Calu3 (cell line): ENCODE data around the gene TENM4. TPM values are rescaled to one million over a fixed set of nuclear protein-coding genes. Genes with fewer than 3 reads are reported as not detected.

Experiments
- BruUV-seq: library from RNA; stranded (reverse); fragments of 400-500 nt; replicated peaks from 2 replicates; lab custom pipeline; 2021; lab: Mats Ljungman, UMichigan
- CTCF ChIA-PET: fragments of 300-600 bp; sonication (Branson Sonifier 250); formaldehyde crosslinking; loops from one replicate; lab custom pipeline; 2022; ENCODE audit warnings: antibody characterized with exemption; lab: Charles Lee
- DNase-seq: peaks from one replicate; pipeline ENCODE4 v3.0.0; 2022
- H3K27ac Mint-ChIP-seq: one replicate; pipeline ENCODE4 v1.8.0; 2022; ENCODE audit warnings: mixed read lengths; ENCODE audit not compliant: unreplicated experiment
- H3K27me3 Mint-ChIP-seq: one replicate; pipeline ENCODE4 v1.8.0; 2022; ENCODE audit warnings: mixed read lengths; ENCODE audit not compliant: unreplicated experiment
- H3K36me3 Mint-ChIP-seq: one replicate; pipeline ENCODE4 v1.8.0; 2022; ENCODE audit warnings: mild to moderate bottlenecking, moderate library complexity, mixed read lengths; ENCODE audit not compliant: insufficient read depth, unreplicated experiment
- H3K4me1 Mint-ChIP-seq: one replicate; pipeline ENCODE4 v1.8.0; 2022; ENCODE audit warnings: mild to moderate bottlenecking, low read depth, mixed read lengths; ENCODE audit not compliant: unreplicated experiment
- H3K4me3 Mint-ChIP-seq: one replicate; pipeline ENCODE4 v1.8.0; 2022; ENCODE audit warnings: mild to moderate bottlenecking, low read depth, moderate library complexity, mixed read lengths; ENCODE audit not compliant: unreplicated experiment
- H3K9me3 Mint-ChIP-seq: one replicate; pipeline ENCODE4 v1.8.0; 2022; ENCODE audit warnings: low read depth, mixed read lengths; ENCODE audit not compliant: unreplicated experiment
- intact Hi-C: fragments of 100-400 bp; cut with micrococcal nuclease; formaldehyde crosslinking; loops from one replicate; pipeline ENCODE4 v1.10.0; 2022; ENCODE audit not compliant: unreplicated experiment
- total RNA-seq: library from RNA; stranded (reverse); gene quantifications from 2 replicates; pipeline ENCODE4 v1.2.3, GENCODE V29; 2022
- TF ChIP-seq, protein P1 (sequence below): fragments of 200-600 bp; IDR thresholded peaks from one replicate; pipeline ENCODE4 v1.8.0; 2022; ENCODE audit warnings: antibody characterized with exemption; ENCODE audit not compliant: unreplicated experiment

TENM4 gene
- total RNA-seq, 1 experiment from 2014 or later: not detected

DNA sequence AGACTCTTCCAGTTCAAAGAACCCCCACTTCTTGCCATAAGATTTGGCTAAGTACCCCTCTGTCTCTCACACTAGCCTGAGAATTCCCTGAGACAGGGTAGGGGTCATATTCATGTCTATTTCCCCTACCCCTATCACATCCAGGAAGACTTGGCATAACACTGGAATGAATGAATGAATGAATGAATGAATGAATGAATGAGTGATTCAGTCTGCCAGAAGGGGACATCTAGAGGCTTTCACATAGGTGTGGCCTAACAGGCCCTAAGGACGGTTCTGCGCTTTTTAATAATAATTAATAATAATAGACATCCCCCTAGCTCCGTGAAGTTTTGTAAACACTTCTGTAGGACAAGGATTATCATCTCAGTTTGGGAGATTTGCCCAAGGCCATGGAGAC, 415.7 kb downstream of the TENM4 start:
- no TSS peak for BruUV-seq
- DNase-seq: no peak
- Mint-ChIP-seq H3K4me1 (no peaks in the 10 kb centered on the region), H3K36me3 (no peaks in the 10 kb centered on the region), H3K4me3 (no peak overlapping the region), H3K27me3 (peaks cover 65% of the 10 kb centered on the region), H3K9me3 (no peaks in the 10 kb centered on the region), H3K27ac (no peak overlapping the region)
- CTCF ChIA-PET: no interaction called here
- TF ChIP-seq, protein P1, sequence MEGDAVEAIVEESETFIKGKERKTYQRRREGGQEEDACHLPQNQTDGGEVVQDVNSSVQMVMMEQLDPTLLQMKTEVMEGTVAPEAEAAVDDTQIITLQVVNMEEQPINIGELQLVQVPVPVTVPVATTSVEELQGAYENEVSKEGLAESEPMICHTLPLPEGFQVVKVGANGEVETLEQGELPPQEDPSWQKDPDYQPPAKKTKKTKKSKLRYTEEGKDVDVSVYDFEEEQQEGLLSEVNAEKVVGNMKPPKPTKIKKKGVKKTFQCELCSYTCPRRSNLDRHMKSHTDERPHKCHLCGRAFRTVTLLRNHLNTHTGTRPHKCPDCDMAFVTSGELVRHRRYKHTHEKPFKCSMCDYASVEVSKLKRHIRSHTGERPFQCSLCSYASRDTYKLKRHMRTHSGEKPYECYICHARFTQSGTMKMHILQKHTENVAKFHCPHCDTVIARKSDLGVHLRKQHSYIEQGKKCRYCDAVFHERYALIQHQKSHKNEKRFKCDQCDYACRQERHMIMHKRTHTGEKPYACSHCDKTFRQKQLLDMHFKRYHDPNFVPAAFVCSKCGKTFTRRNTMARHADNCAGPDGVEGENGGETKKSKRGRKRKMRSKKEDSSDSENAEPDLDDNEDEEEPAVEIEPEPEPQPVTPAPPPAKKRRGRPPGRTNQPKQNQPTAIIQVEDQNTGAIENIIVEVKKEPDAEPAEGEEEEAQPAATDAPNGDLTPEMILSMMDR: no peak
- intact Hi-C loops: no loop called here

DNA sequence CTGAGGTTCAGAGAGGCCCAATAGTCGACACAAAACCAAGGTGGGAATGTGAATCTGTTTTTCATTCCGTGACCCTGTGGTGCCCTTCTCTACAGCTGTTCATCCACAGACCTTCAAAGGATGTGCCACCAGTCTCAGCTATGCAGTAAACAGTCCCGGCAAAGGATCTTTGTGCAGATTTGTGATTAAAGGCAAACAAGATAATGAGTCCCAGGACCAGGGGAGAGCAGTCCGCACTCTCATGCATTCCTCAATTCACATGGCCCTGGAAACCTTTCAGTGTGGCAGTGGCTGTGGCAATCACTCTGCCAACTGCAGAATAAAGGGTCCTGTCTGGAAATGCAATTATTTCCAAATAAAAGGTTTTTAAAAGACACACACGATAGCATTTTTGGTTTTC, 418.6 kb downstream of the TENM4 start:
- no peak overlapping the region for H3K27ac Mint-ChIP-seq
- H3K27me3 Mint-ChIP-seq: peaks cover 55% of the 10 kb centered on the region
- TF ChIP-seq, protein P1: no peak
- no peak overlapping the region for H3K4me3 Mint-ChIP-seq
- intact Hi-C loops: no loop called here
- CTCF ChIA-PET: no interaction called here
- DNase-seq: no peak
- no peaks in the 10 kb centered on the region for H3K4me1 Mint-ChIP-seq
- no peaks in the 10 kb centered on the region for H3K36me3 Mint-ChIP-seq
- BruUV-seq: no TSS peak
- H3K9me3 Mint-ChIP-seq: no peaks in the 10 kb centered on the region

DNA sequence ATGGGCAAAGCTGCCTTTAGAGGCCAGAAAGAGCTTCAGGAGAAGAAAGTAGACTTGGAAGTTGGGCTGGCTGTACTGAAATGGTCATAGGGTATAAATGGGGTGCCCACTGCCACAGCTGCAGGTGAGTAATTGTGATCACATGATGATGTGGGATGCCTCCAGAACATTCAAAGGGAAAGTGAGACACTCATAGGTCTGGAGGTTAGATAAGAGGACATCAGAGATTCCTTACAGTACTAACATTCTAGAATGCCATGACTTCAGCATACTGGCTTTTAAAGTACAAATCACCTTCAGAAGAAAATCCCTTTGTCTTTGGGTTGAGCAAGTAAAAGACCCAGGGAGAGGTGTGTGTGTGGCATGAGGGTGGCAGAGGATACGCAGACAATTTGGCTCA, 419.2 kb downstream of the TENM4 start:
- Mint-ChIP-seq H3K4me3 (no peak overlapping the region), H3K4me1 (no peaks in the 10 kb centered on the region), H3K9me3 (no peaks in the 10 kb centered on the region), H3K36me3 (no peaks in the 10 kb centered on the region), H3K27me3 (peaks cover 55% of the 10 kb centered on the region), H3K27ac (no peak overlapping the region)
- intact Hi-C loops: no loop called here
- DNase-seq: no peak
- BruUV-seq: no TSS peak
- TF ChIP-seq, protein P1: no peak
- CTCF ChIA-PET: no interaction called here

DNA sequence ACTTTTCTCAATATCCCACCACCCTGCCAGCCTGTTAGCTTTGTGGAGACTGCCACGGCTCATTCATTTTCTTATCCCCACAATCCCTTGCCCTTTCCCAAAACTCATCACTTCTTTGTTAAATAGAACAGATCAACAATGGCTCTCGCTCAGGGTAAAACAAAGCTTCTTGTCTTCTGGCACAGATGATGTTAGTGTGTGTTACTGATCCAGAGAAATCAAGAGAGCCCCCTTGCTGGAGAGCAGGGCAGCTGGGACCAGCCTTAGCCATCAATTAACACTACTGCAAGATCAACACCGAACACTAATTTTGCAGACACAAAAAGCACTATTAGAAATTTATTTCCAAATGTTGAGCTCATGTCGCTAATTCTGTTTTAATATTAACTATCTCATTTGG, 420.9 kb downstream of the TENM4 start:
- TF ChIP-seq, protein P1: no peak
- H3K4me3 Mint-ChIP-seq: no peak overlapping the region
- H3K27me3 Mint-ChIP-seq: peaks cover 57% of the 10 kb centered on the region
- no TSS peak for BruUV-seq
- intact Hi-C loops: no loop called here
- H3K4me1 Mint-ChIP-seq: no peaks in the 10 kb centered on the region
- H3K9me3 Mint-ChIP-seq: no peaks in the 10 kb centered on the region
- CTCF ChIA-PET: no interaction called here
- DNase-seq: no peak
- no peak overlapping the region for H3K27ac Mint-ChIP-seq
- H3K36me3 Mint-ChIP-seq: no peaks in the 10 kb centered on the region
